Stimulated activated CD8-positive, alpha-beta memory T cell treated with anti-CD3 and anti-CD28 coated beads, Interleukin-4, amount 100 ng/mL, for 48 hours (primary cell): ENCODE measurements around the gene NRF1.
"Not testable (repeated sequence)": the region's sequence is repeated elsewhere in the genome, so short reads cannot be mapped to it uniquely, and the experiment has no call there.

Experiments used
- DNase-seq: peaks from one replicate; pipeline ENCODE4 v3.0.0-alpha.2; 2020

Gene NRF1

GRCh38 chr7:129611246-129612111 lies at the start of gene NRF1:
NRF1 (plus strand) TSS chr7:129611720; CDS start chr7:129657352, 45,632 bp downstream.
- DNase-seq: peak; percentile 92

- DNase-seq: not testable (repeated sequence)
These were observed 45.2 kb upstream of the NRF1 start for GRCh38 chr7:129566323-129566722.

DNA sequence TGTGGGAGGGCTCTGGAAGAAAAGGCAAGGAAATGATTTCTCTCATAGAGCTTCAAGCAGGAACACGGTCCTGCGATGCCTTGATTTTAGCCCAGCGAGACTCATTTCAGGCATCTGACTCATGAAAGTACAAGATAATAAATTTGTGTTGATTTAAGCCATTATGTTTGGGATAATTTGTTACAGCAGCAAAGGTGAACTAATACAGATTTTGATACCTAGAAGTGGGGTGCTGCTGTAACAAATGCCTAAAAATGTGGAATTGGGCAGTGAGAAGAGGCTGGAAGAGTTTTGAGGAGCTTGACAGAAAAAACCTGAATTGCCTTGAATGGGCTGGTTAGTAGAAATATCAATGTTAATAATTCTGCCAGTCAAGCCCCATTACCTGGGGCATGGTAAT lies 44.1 kb upstream of the NRF1 start:
- DNase-seq: no peak

DNA sequence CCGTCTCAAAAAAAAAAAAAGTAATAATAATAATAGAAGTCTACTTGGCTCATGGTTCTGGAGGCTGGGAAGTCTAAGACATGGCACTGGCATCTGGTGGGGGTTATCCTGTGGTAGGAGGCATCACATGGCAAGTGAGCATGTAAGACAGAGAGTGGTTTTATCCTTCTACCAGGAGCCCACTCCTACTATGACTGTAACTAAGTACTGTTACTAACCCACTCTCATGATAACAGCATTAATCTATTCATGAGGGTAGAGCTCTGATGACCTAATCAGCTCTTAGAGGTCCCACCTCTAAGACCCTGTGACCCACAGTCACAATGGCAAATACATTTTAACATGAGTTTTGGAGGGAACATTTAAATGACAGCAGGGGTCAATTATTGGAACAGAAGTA lies 43.3 kb upstream of the NRF1 start:
- no peak for DNase-seq

DNA sequence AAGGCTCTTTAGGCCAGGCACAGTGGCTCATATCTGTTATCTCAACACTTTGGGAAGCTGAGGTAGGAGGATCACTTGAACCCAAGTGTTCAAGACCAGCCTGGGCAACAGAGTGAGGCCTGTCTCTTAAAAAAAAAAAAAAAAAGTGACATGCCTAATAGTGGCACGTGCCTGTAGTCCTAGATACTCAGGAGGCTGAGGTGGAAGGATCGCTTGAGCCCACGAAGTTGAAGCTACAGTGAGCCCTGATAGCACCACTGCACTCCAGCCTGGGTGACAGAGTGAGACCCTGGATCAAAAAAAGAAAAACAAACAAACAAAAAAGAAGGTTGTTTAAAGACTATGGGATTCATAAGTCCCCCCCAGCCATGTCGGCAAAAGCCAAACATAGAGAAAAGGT lies 42.2 kb upstream of the NRF1 start:
- no peak for DNase-seq

GRCh38 chr7:129569811-129570215 lies 41.7 kb upstream of the NRF1 start:
- no peak for DNase-seq

- DNase-seq: no peak
These were observed 40.3 kb upstream of the NRF1 start for GRCh38 chr7:129571201-129571600.

- DNase-seq: no peak
These were observed 39.3 kb upstream of the NRF1 start for GRCh38 chr7:129572205-129572604.

- DNase-seq: no peak
These were observed 37.0 kb upstream of the NRF1 start for GRCh38 chr7:129574487-129574886.

DNA sequence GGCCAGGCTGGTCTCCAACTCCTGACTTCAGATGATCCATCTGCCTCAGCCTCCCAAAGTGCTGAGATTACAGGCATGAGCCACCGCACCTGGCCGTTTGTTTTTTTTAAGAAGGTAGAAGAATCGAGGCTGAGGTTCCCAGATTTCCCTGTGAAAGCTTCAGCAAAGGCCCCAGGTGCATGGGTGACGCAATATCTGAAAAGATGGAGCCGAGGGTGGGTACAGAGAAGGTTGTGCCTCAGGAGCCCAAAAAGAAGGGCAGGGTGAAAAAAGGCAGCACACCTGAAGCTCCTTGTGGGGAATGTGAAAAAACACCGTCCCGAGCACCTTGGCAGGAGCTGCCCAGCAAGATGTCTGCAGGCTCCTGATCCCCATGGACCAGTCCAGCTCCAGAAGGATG lies 35.8 kb upstream of the NRF1 start:
- DNase-seq: no peak

- DNase-seq: no peak
These were observed 35.4 kb upstream of the NRF1 start for GRCh38 chr7:129576138-129576537.

GRCh38 chr7:129578829-129579228 lies 32.7 kb upstream of the NRF1 start:
- DNase-seq: no peak

- DNase-seq: not testable (repeated sequence)
These were observed 25.3 kb upstream of the NRF1 start for GRCh38 chr7:129586179-129586578.

DNA sequence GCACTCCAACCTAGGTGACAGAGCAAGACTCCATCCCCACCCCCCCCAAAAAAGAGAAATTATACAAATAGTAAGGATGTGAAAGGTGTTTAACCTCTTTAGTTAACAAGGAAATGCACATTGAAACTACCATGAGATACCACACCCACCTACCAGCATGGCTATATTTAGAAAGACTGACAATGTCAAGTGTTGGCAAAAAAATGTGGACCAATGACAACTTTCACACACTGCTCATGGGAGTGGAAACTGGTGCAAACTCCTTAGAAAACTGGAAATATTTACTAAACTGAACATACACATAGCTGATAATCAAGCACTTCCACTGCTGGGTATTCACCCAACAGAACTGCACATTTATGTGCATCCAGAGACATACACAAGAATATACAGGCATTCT lies 23.3 kb upstream of the NRF1 start:
- no peak for DNase-seq

DNA sequence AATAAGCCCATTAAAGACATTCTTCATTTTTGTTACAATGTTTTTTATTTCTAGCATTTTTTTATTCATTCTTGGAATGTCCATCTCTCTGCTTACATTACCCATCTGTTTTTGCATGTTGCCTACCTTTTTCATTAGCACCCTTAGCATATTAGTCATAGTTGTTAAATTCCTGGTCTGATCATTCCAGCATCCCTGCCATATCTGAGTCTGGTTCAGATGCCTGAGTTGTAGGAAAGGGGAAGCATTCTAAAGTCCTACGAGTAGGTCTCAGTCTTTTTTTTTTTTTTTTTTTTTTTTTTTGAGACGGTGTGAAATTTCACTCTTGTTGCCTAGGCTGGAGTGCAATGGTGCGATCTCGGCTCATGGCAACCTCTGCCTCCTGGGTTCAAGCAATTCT lies 19.7 kb upstream of the NRF1 start:
- no peak for DNase-seq

DNA sequence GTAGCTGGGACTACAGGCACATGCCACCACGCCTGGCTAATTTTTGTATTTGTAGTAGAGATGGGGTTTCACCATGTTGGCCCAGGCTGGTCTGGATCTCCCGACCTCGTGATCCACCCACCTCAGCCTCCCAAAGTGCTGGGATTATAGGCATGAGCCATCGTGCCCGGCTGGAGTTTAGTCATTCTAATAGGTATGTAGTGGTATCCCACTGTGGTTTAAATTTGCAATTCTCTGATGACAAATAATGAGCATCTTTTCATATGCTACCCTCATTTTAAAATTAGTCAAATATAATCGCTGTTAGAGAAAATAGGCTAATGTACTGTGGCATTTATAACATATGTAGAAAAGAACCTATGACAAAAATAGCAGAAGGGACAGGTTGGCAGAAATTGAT lies 15.1 kb upstream of the NRF1 start:
- DNase-seq: not testable (repeated sequence)

GRCh38 chr7:129597672-129598071 lies 13.8 kb upstream of the NRF1 start:
- DNase-seq: no peak

DNA sequence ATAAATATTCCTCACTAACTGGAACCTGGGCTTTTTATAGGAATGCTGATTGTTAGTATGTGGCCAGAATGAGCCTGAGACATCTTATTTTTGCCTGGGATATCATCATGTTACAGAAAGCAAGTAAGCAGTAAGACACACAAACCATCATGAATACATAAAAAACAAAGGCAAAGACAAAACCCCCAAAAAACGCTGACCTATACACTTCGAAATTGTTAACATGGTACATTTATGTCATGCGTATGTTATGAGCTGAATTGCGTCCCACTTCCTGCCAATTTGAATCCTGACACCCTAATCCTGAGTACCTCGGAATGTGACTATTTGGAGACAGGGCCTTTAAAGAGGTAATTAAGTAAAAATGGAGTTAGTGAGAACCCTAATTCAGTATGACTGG lies 12.3 kb upstream of the NRF1 start:
- no peak for DNase-seq

DNA sequence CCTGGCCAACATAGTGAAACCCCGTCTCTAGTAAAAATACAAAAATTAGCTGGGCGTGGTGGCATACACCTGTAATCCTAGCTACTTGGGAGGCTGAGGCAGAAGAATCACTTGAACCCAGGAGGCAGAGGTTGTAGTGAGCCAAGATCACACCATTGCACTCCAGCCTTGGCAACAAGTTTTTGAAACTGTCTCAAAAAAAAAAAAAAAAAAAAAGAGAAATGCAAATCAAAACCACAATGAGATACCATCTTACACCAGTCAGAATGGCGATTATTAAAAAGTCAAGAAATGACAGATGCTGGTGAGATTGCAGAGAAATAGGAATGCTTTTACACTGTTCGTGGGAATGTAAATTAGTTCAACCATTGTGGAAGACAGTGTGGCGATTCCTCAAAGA lies 7.9 kb upstream of the NRF1 start:
- DNase-seq: not testable (repeated sequence)

DNA sequence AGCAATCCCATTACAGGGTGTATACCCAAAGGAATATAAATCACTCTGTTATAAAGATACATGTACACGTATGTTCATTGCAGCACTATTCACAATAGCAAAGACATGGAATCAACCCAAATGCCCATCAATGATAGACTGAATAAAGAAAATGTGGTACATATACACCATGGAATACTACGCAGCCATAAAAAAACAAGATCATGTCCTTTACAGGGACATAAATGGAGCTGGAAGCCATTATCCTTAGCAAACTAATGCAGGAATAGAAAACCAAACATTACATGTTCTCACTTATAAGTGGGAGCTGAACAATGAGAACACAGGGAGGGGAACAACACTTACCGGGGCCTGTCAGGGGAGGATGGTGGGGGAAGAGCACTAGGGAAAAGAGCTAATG lies 7.5 kb upstream of the NRF1 start:
- DNase-seq: not testable (repeated sequence)

DNA sequence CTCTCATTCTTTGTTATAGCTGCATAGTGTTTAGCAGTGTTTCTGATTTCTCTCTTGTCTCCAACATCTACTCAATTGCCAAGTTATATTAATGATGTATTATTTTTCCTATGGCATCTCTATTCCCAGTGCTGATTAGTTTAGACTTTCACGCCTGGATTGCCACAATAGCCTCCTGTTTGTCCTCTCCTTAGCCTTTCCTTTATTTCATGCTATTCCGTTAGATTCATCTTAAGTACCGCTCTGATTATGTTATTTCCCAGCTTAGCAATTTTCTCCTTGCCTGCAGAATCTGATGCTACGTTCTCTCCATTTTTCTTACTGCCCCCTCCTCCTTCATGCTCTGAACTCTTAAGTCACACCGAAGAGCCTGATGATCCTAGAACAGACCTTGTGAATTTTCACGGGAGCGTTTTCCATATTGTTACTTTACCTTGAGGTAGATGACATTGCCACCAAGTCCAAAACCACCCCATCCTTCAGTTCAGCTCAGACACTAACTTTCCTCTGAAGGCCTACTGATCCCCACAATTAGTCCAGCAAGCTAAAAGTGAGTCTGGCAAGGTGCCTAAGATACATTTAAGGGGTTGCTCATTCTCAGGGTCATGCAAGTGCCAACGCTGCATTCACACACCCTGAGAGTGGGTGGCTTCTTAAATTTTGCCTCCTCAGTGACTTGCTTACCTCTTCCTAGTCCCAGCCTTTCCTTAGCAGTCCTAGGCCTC lies 6.6 kb upstream of the NRF1 start:
- DNase-seq: no peak

DNA sequence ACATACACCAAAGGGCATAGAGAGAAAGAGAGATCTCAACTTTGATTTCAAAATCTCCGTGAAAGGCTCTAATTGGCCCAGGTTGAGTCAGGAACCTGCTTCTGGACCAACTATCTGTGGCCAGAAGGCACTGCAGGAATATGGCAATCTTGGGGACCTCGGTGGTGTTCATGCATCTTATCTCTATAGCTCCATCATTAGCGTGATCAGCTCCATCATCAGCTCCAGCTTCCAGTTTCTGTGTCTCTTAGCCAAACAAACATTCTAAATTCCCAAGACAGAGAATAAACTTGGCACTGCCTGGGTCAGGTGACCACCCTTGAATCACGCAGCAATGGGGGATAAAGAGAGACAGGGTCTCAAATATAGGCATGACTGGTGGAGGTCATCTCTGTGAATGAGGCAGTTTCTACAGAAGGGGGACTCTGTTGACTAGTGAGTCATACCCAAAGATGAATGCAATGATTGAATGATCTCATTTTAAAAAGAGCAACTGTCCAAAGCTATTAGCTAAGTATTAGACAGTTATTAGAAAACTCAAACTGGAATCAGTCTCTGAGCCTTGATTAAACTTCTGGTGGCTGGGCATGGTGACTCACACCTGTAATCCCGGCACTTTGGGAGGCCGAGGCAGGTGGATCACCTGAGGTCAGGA lies 5.4 kb upstream of the NRF1 start:
- no peak for DNase-seq

- no peak for DNase-seq
These were observed 4.7 kb upstream of the NRF1 start for GRCh38 chr7:129606803-129607202.
